Uterus (tissue), 2 donors: Measurements from ENCODE around the gene PCDHA13.

Experiments used
- CTCF ChIP-seq, 4 experiments: fragments of 200-600 bp in 2 of 4; fragments of 450-650 bp in 2 of 4; sonication (generic) in 2 of 4; IDR thresholded peaks; one replicate each; pipeline ENCODE4 v1.5.1; 2016 to 2019; ENCODE audit warnings: antibody characterized with exemption in 4 of 4, mild to moderate bottlenecking in 2 of 4, moderate library complexity in 1 of 4
- POLR2A ChIP-seq, 2 donors: fragments of 450-650 bp; IDR thresholded peaks; one replicate each; pipeline ENCODE4 v1.6.1; 2016; ENCODE audit warnings: antibody characterized with exemption in 2 of 2, mild to moderate bottlenecking in 1 of 2, moderate library complexity in 1 of 2

- TF ChIP-seq CTCF (IDR thresholded peaks at IDR 0.05): no peak
- TF ChIP-seq POLR2A (IDR thresholded peaks at IDR 0.05): no peak
Observed at GRCh38 chr5:140857987-140858240, 24.0 kb upstream of the PCDHA13 start.
